ENCODE measurements around the gene DELE1.
A peak's percentile ranks its signal among the peaks of the same experiment; 100 is the strongest.
"Not testable (repeated sequence)": the region's sequence is repeated elsewhere in the genome, so short reads cannot be mapped to it uniquely, and the experiment has no call there.

Gene DELE1

DNA sequence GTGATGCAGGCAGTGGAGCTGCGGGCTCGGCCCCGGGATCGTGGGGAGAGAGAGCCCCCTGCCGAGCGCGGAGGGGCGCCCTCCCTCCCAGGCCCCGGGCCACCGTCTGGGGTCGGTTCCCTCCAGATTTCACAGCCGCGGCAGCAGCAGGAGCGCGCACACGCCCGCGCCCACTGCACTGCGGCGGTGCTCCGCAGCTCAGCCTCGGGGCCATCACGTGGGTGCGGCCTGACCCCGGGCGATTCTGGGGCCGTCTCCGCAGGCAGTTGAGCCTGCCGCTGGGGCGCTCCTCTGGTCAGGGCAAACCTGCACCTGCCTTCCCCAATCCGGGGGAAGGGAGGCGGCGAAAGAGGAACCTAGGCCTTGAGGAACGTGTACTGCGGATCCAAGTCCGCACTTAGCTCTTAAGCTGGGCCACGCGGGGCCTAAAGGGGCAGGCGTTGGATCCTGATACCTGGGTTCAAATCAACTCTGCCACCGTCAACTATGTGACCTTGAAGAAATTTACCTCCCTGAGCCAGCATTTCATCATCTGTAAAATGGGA is 9.4 kb upstream of the DELE1 start:
- Histone ChIP-seq H3K27ac (ENCODE audit: low read depth, low read length) (no peak overlapping the region), H3K4me3 (ENCODE audit: low read depth, low read length) (peak overlapping the region; percentile 61), H3K36me3 (ENCODE audit: control insufficient read depth, insufficient read depth, low read length) (no peaks in the 10 kb centered on the region), H3K9me3 (ENCODE audit: control insufficient read depth, insufficient read depth, low read depth, low read length) (no peaks in the 10 kb centered on the region), H3K9ac (ENCODE audit: low read length) (peak overlapping the region; percentile 40), H3K4me1 (ENCODE audit: control insufficient read depth, insufficient read depth, low read length) (peaks cover 21% of the 10 kb centered on the region), H3K27me3 (ENCODE audit: control insufficient read depth, insufficient read depth, low read length) (peaks cover 25% of the 10 kb centered on the region)

DNA sequence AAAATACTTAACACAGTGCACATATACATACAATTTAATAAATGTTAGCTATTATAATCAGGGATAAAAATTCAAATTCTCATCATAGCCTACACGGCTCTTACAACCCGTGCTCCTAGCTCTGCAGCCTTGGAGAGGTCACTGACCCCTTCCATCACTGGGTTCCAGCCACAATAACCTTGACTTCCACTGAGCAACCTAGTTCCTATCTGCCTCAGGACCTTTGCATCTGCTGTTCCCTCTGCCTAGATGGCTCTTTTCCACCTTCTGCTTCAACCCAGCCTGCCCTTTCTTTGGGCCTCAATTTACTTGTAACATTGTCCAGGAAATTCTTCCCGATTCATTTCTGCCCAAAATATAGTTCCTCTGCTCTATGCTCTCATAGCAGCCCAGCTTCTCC is 8.9 kb upstream of the DELE1 start:
- H3K4me1 ChIP-seq (ENCODE audit: control insufficient read depth, insufficient read depth, low read length), result peaks cover 21% of the 10 kb centered on the region
- peaks cover 25% of the 10 kb centered on the region for H3K27me3 ChIP-seq (ENCODE audit: control insufficient read depth, insufficient read depth, low read length)
- H3K27ac ChIP-seq (ENCODE audit: low read depth, low read length), result no peak overlapping the region
- H3K9me3 ChIP-seq (ENCODE audit: control insufficient read depth, insufficient read depth, low read depth, low read length), result no peaks in the 10 kb centered on the region
- no peak overlapping the region for H3K4me3 ChIP-seq (ENCODE audit: low read depth, low read length)
- no peaks in the 10 kb centered on the region for H3K36me3 ChIP-seq (ENCODE audit: control insufficient read depth, insufficient read depth, low read length)
- no peak overlapping the region for H3K9ac ChIP-seq (ENCODE audit: low read length)

DNA sequence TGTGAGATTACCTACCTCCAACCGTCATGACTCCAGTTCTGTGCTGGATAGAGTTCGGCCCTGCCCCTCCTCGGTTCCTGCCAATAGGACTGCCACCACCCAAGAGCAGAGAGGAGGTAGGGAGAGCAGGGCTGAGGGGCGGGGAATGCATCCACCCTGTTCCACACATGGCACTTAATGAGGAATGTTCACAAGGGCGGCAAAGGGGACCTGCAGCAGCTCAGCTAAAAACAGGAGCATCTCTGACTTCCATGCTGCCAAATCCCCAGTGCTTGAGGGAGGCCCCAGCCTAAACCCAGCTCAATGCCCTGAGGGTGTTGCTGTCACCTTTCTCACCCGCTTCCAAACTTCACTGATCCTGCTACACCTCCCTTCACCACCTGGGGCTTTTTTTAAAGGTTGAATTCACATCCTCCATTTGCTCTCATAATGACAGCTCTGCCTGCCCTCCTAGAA is 7.8 kb upstream of the DELE1 start:
- Histone ChIP-seq H3K4me1 (ENCODE audit: control insufficient read depth, insufficient read depth, low read length) (peaks cover 21% of the 10 kb centered on the region), H3K4me3 (ENCODE audit: low read depth, low read length) (no peak overlapping the region), H3K9me3 (ENCODE audit: control insufficient read depth, insufficient read depth, low read depth, low read length) (no peaks in the 10 kb centered on the region), H3K27ac (ENCODE audit: low read depth, low read length) (no peak overlapping the region), H3K27me3 (ENCODE audit: control insufficient read depth, insufficient read depth, low read length) (peaks cover 25% of the 10 kb centered on the region), H3K9ac (ENCODE audit: low read length) (no peak overlapping the region), H3K36me3 (ENCODE audit: control insufficient read depth, insufficient read depth, low read length) (no peaks in the 10 kb centered on the region)

GRCh38 chr5:141916522-141916921 is 7.1 kb upstream of the DELE1 start:
- H3K27ac ChIP-seq (ENCODE audit: low read depth, low read length), result no peak overlapping the region

DNA sequence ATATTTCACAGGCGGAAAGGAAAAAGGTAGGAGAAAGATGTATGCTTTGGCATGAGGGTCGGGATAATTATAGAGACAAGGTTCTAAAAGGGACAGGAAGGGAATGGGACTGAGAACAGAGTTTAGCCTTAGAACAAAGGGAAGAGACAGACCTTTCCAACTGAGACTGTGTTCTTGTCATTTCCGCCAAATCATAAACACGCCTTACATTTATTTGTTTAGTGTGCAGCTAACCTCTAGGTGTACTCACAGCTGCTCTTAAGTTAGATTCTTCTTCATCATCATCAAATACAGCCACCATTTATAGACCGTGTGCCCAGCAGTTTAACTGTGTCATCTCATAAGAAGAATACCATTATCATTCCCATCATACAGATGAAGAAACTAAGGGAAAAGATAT is 5.9 kb upstream of the DELE1 start:
- Histone ChIP-seq H3K4me1 (ENCODE audit: control insufficient read depth, insufficient read depth, low read length) (peaks cover 24% of the 10 kb centered on the region), H3K27me3 (ENCODE audit: control insufficient read depth, insufficient read depth, low read length) (peaks cover 25% of the 10 kb centered on the region), H3K9ac (ENCODE audit: low read length) (no peak overlapping the region), H3K27ac (ENCODE audit: low read depth, low read length) (no peak overlapping the region), H3K36me3 (ENCODE audit: control insufficient read depth, insufficient read depth, low read length) (no peaks in the 10 kb centered on the region), H3K9me3 (ENCODE audit: control insufficient read depth, insufficient read depth, low read depth, low read length) (no peaks in the 10 kb centered on the region), H3K4me3 (ENCODE audit: low read depth, low read length) (no peak overlapping the region)

More at GRCh38 chr5:141916522-141916921, 7.1 kb upstream of the DELE1 start:
- Histone ChIP-seq H3K36me3 (ENCODE audit: control insufficient read depth, insufficient read depth, low read length) (no peaks in the 10 kb centered on the region), H3K9me3 (ENCODE audit: control insufficient read depth, insufficient read depth, low read depth, low read length) (no peaks in the 10 kb centered on the region), H3K27me3 (ENCODE audit: control insufficient read depth, insufficient read depth, low read length) (peaks cover 25% of the 10 kb centered on the region), H3K4me3 (ENCODE audit: low read depth, low read length) (no peak overlapping the region), H3K9ac (ENCODE audit: low read length) (no peak overlapping the region), H3K4me1 (ENCODE audit: control insufficient read depth, insufficient read depth, low read length) (peaks cover 21% of the 10 kb centered on the region)

DNA sequence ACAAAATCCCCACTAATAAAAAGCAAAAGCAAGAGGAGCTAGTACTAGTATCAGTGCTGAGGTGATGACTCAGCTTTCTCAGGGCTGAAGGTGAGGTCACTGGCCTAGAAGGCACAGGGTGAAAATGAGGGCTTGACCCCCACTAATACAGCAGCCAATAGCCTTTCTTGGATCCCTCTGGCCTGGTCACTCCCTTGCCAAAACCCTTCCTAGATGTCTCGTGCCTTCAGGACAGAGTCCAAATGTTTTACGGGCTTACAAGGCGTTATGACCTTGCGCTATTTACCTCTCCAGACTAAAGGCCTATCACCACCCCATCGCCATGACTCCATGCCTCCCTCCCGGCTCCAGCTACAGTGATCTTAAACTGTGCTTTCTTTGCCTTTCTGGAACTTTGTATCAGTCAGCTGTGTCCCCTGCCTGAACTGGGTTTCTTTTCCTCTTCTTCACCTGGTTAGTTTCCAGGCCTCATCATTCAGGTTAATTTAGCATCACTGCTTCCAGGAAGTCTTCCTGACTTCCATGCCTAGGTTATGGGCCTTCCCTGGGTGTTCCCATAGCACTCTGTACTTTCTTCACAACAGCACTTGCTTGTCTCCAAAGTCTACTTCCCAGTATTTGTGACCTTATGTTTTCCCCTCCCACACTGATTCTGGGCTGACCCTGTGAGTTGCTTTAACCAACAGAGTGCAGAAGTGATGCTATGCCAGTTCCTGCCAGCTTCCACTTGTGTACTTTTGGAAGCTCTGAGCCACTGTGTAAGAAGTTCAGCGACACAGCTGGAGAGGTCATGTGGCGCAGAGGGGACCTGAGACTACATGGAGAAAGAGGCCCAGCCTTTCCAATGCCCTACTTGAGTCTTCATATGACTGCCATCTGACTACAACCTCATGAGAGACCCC is 4.2 kb upstream of the DELE1 start:
- H3K4me1 ChIP-seq (ENCODE audit: control insufficient read depth, insufficient read depth, low read length), result peaks cover 20% of the 10 kb centered on the region
- no peak overlapping the region for H3K9ac ChIP-seq (ENCODE audit: low read length)
- H3K36me3 ChIP-seq (ENCODE audit: control insufficient read depth, insufficient read depth, low read length), result no peaks in the 10 kb centered on the region
- H3K9me3 ChIP-seq (ENCODE audit: control insufficient read depth, insufficient read depth, low read depth, low read length), result no peaks in the 10 kb centered on the region
- no peak overlapping the region for H3K4me3 ChIP-seq (ENCODE audit: low read depth, low read length)
- H3K27ac ChIP-seq (ENCODE audit: low read depth, low read length), result no peak overlapping the region
- peaks cover 9% of the 10 kb centered on the region for H3K27me3 ChIP-seq (ENCODE audit: control insufficient read depth, insufficient read depth, low read length)

GRCh38 chr5:141920771-141921170 is 2.9 kb upstream of the DELE1 start:
- Histone ChIP-seq H3K27ac (ENCODE audit: low read depth, low read length) (no peak overlapping the region), H3K4me3 (ENCODE audit: low read depth, low read length) (no peak overlapping the region), H3K9me3 (ENCODE audit: control insufficient read depth, insufficient read depth, low read depth, low read length) (no peaks in the 10 kb centered on the region), H3K27me3 (ENCODE audit: control insufficient read depth, insufficient read depth, low read length) (0 out of 2 replicates have a peak, but pooled peaks cover 4% of the 10 kb centered on the region), H3K36me3 (ENCODE audit: control insufficient read depth, insufficient read depth, low read length) (peaks cover 5% of the 10 kb centered on the region), H3K4me1 (ENCODE audit: control insufficient read depth, insufficient read depth, low read length) (peaks cover 15% of the 10 kb centered on the region), H3K9ac (ENCODE audit: low read length) (no peak overlapping the region)

GRCh38 chr5:141922827-141923447 is 734 bp upstream of the DELE1 start:
- H3K27me3 ChIP-seq (ENCODE audit: control insufficient read depth, insufficient read depth, low read length); H3K9me3 ChIP-seq (ENCODE audit: control insufficient read depth, insufficient read depth, low read depth, low read length); H3K4me1 ChIP-seq (ENCODE audit: control insufficient read depth, insufficient read depth, low read length): not testable (repeated sequence)
- peak overlapping the region; percentile 89 for H3K27ac ChIP-seq (ENCODE audit: low read depth, low read length)
- H3K9ac ChIP-seq (ENCODE audit: low read length), result peak overlapping the region; percentile 88
- H3K4me3 ChIP-seq (ENCODE audit: low read depth, low read length), result peak overlapping the region; percentile 93
- peaks cover 27% of the 10 kb centered on the region for H3K36me3 ChIP-seq (ENCODE audit: control insufficient read depth, insufficient read depth, low read length)

- Histone ChIP-seq H3K9ac (ENCODE audit: low read length) (no peak overlapping the region), H3K4me3 (ENCODE audit: low read depth, low read length) (no peak overlapping the region), H3K4me1 (ENCODE audit: control insufficient read depth, insufficient read depth, low read length) (peaks cover 9% of the 10 kb centered on the region), H3K27me3 (ENCODE audit: control insufficient read depth, insufficient read depth, low read length) (no peaks in the 10 kb centered on the region), H3K36me3 (ENCODE audit: control insufficient read depth, insufficient read depth, low read length) (peaks cover 61% of the 10 kb centered on the region), H3K9me3 (ENCODE audit: control insufficient read depth, insufficient read depth, low read depth, low read length) (no peaks in the 10 kb centered on the region), H3K27ac (ENCODE audit: low read depth, low read length) (no peak overlapping the region)
These were observed 2.8 kb downstream of the DELE1 start for GRCh38 chr5:141926434-141926833.

GRCh38 chr5:141928051-141928450 is 4.4 kb downstream of the DELE1 start:
- Histone ChIP-seq H3K4me1 (ENCODE audit: control insufficient read depth, insufficient read depth, low read length) (peaks cover 4% of the 10 kb centered on the region), H3K27ac (ENCODE audit: low read depth, low read length) (no peak overlapping the region), H3K27me3 (ENCODE audit: control insufficient read depth, insufficient read depth, low read length) (no peaks in the 10 kb centered on the region), H3K9me3 (ENCODE audit: control insufficient read depth, insufficient read depth, low read depth, low read length) (no peaks in the 10 kb centered on the region), H3K36me3 (ENCODE audit: control insufficient read depth, insufficient read depth, low read length) (peaks cover 75% of the 10 kb centered on the region), H3K9ac (ENCODE audit: low read length) (no peak overlapping the region), H3K4me3 (ENCODE audit: low read depth, low read length) (no peak overlapping the region)
